Kidney epithelial cell (primary cell): ENCODE data around the gene ANAPC4. TPM values are rescaled to one million over a fixed set of nuclear protein-coding genes. Genes with fewer than 3 reads are reported as not detected.

Experiments used
- DNase-seq: peaks from one replicate; pipeline ENCODE4 v3.0.0-alpha.2; 2010; ENCODE audit warnings: low read depth
- H3K27me3 ChIP-seq: 2 replicates; pipeline ENCODE4 v1.6.0; 2011; ENCODE audit warnings: low read length; ENCODE audit not compliant: control insufficient read depth, insufficient read depth
- H3K36me3 ChIP-seq: 2 replicates; pipeline ENCODE4 v1.5.1; 2011; ENCODE audit warnings: low read length; ENCODE audit not compliant: control insufficient read depth, insufficient read depth
- H3K4me3 ChIP-seq: 2 replicates; pipeline ENCODE4 v1.5.1; 2011; ENCODE audit warnings: low read depth, mild to moderate bottlenecking, control low read depth, low read length
- total RNA-seq: library from RNA; depleted of rRNA; stranded (reverse); fragments of >200 nt; gene quantifications from 2 replicates; pipeline ENCODE4 v1.2.3, GENCODE V29; 2015
- TF ChIP-seq, protein P1 (sequence below): IDR thresholded peaks from 2 replicates; pipeline ENCODE4 v1.5.1; 2011; ENCODE audit warnings: mild to moderate bottlenecking, moderate library complexity, low read length, control low read depth, inconsistent platforms; ENCODE audit not compliant: insufficient read depth, poor library complexity, severe bottlenecking

The ANAPC4 gene
- total RNA-seq, 1 donor from 2014 or later: 24.9 TPM

GRCh38 chr4:25427871-25428270 is 50.8 kb downstream of the ANAPC4 start:
- Histone ChIP-seq H3K36me3 (no peaks in the 10 kb centered on the region), H3K27me3 (no peaks in the 10 kb centered on the region), H3K4me3 (no peak overlapping the region)
- TF ChIP-seq, protein P1, sequence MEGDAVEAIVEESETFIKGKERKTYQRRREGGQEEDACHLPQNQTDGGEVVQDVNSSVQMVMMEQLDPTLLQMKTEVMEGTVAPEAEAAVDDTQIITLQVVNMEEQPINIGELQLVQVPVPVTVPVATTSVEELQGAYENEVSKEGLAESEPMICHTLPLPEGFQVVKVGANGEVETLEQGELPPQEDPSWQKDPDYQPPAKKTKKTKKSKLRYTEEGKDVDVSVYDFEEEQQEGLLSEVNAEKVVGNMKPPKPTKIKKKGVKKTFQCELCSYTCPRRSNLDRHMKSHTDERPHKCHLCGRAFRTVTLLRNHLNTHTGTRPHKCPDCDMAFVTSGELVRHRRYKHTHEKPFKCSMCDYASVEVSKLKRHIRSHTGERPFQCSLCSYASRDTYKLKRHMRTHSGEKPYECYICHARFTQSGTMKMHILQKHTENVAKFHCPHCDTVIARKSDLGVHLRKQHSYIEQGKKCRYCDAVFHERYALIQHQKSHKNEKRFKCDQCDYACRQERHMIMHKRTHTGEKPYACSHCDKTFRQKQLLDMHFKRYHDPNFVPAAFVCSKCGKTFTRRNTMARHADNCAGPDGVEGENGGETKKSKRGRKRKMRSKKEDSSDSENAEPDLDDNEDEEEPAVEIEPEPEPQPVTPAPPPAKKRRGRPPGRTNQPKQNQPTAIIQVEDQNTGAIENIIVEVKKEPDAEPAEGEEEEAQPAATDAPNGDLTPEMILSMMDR: no peak
- DNase-seq: no peak

DNA sequence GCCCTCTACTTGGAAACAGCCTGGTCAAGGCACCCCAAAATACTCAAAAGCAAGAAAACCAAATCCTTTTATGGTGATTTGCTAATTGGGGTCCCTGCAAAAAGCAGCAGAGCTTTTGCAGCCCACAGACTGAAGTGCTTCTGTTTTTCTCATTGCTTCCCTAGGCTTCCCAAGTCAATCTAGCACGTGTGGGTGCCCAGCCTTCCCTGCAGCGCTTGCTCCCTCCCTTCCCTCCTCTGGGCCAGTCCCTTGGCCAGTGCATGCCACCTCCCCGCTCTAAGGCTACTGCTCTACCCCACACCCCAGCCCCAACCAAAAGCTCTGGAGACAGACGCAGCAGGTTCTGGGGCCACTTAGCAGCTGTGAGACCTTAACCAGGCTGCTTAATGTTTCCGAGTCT is 53.6 kb downstream of the ANAPC4 start:
- H3K4me3 ChIP-seq: no peak overlapping the region
- no peak for DNase-seq

GRCh38 chr4:25433966-25434827 is 57.1 kb downstream of the ANAPC4 start:
- TF ChIP-seq, protein P1: no peak
- Histone ChIP-seq H3K27me3 (no peaks in the 10 kb centered on the region), H3K4me3 (no peak overlapping the region), H3K36me3 (no peaks in the 10 kb centered on the region)
- DNase-seq: no peak

More for the DNA sequence above, 53.6 kb downstream of the ANAPC4 start:
- no peaks in the 10 kb centered on the region for H3K36me3 ChIP-seq
- no peaks in the 10 kb centered on the region for H3K27me3 ChIP-seq
- TF ChIP-seq, protein P1: no peak

- H3K27me3 ChIP-seq: no peaks in the 10 kb centered on the region
- no peaks in the 10 kb centered on the region for H3K36me3 ChIP-seq
- TF ChIP-seq, protein P1: no peak
- no peak for DNase-seq
- no peak overlapping the region for H3K4me3 ChIP-seq
Observed at GRCh38 chr4:25437926-25438325, 60.9 kb downstream of the ANAPC4 start.

- Histone ChIP-seq H3K27me3 (no peaks in the 10 kb centered on the region), H3K4me3 (no peak overlapping the region), H3K36me3 (no peaks in the 10 kb centered on the region)
- TF ChIP-seq, protein P1: peak; percentile 90
- DNase-seq: peak; percentile 14
Observed at GRCh38 chr4:25439918-25440477, 62.9 kb downstream of the ANAPC4 start.
